ENCODE measurements around the gene LMOD1.
"Not testable (repeated sequence)": the region's sequence is repeated elsewhere in the genome, so short reads cannot be mapped to it uniquely, and the experiment has no call there.

The LMOD1 gene

GRCh38 chr1:201877877-201878401 lies 68.4 kb downstream of the LMOD1 start:
- peaks cover 21% of the 10 kb centered on the region for H3K36me3 ChIP-seq (replicated peaks)
- H3K9me3 ChIP-seq, result no peaks in the 10 kb centered on the region
- H3K27me3 ChIP-seq (ENCODE audit: low read depth), result no peaks in the 10 kb centered on the region
- in situ Hi-C loops (cut with MboI; ENCODE audit: low sequenced_read_pairs), result no loop called here
- H3K4me1 ChIP-seq, result no peaks in the 10 kb centered on the region
- no peak overlapping the region for H3K4me3 ChIP-seq
- DNase-seq (ENCODE audit: low spot score in 2 of 2), result peak; percentile 43 to 54

GRCh38 chr1:201876148-201876818 lies 70.1 kb downstream of the LMOD1 start:
- Histone ChIP-seq H3K36me3 (replicated peaks) (peaks cover 38% of the 10 kb centered on the region), H3K27me3 (ENCODE audit: low read depth) (no peaks in the 10 kb centered on the region), H3K4me3 (no peak overlapping the region), H3K9me3 (no peaks in the 10 kb centered on the region), H3K4me1 (no peaks in the 10 kb centered on the region)
- DNase-seq (ENCODE audit: low spot score in 2 of 2), result peak in 1 of 2 experiments; percentile 46
- in situ Hi-C loops (cut with MboI; ENCODE audit: low sequenced_read_pairs), result no loop called here

GRCh38 chr1:201874672-201875071 lies 71.7 kb downstream of the LMOD1 start:
- Histone ChIP-seq H3K4me3 (no peak overlapping the region), H3K36me3 (replicated peaks) (peaks cover 53% of the 10 kb centered on the region), H3K9me3 (no peaks in the 10 kb centered on the region), H3K4me1 (no peaks in the 10 kb centered on the region), H3K27me3 (ENCODE audit: low read depth) (no peaks in the 10 kb centered on the region)
- DNase-seq (ENCODE audit: low spot score in 2 of 2), result no peak
- in situ Hi-C loops (cut with MboI; ENCODE audit: low sequenced_read_pairs), result no loop called here

- peaks cover 84% of the 10 kb centered on the region for H3K36me3 ChIP-seq (replicated peaks)
Measured at GRCh38 chr1:201870397-201870796, 76.0 kb downstream of the LMOD1 start.

GRCh38 chr1:201861448-201861847 lies 84.9 kb downstream of the LMOD1 start:
- in situ Hi-C loops (cut with MboI; ENCODE audit: low sequenced_read_pairs), result no loop called here
- no peak for DNase-seq (ENCODE audit: low spot score in 2 of 2)
- H3K36me3 ChIP-seq (replicated peaks), result peaks cover 77% of the 10 kb centered on the region

More at GRCh38 chr1:201870397-201870796, 76.0 kb downstream of the LMOD1 start:
- Histone ChIP-seq H3K4me3 (no peak overlapping the region), H3K4me1 (no peaks in the 10 kb centered on the region), H3K9me3 (no peaks in the 10 kb centered on the region), H3K27me3 (ENCODE audit: low read depth) (no peaks in the 10 kb centered on the region)
- DNase-seq (ENCODE audit: low spot score in 2 of 2), result no peak
- in situ Hi-C loops (cut with MboI; ENCODE audit: low sequenced_read_pairs), result no loop called here

GRCh38 chr1:201859424-201859823 lies 86.9 kb downstream of the LMOD1 start:
- no peak overlapping the region for H3K4me3 ChIP-seq
- DNase-seq (ENCODE audit: low spot score in 2 of 2), result no peak

More at GRCh38 chr1:201861448-201861847, 84.9 kb downstream of the LMOD1 start:
- no peaks in the 10 kb centered on the region for H3K27me3 ChIP-seq (ENCODE audit: low read depth)
- H3K4me1 ChIP-seq, result no peaks in the 10 kb centered on the region
- H3K9me3 ChIP-seq, result no peaks in the 10 kb centered on the region
- H3K4me3 ChIP-seq, result no peak overlapping the region

GRCh38 chr1:201856722-201857121 lies 89.6 kb downstream of the LMOD1 start:
- H3K36me3 ChIP-seq (replicated peaks), result peaks cover 90% of the 10 kb centered on the region

More at GRCh38 chr1:201859424-201859823, 86.9 kb downstream of the LMOD1 start:
- no peaks in the 10 kb centered on the region for H3K9me3 ChIP-seq
- no peaks in the 10 kb centered on the region for H3K4me1 ChIP-seq
- in situ Hi-C loops (cut with MboI; ENCODE audit: low sequenced_read_pairs), result no loop called here
- H3K27me3 ChIP-seq (ENCODE audit: low read depth), result no peaks in the 10 kb centered on the region
- H3K36me3 ChIP-seq (replicated peaks), result peaks cover 81% of the 10 kb centered on the region

GRCh38 chr1:201851949-201852348 lies 94.4 kb downstream of the LMOD1 start:
- Histone ChIP-seq H3K36me3 (replicated peaks) (peaks cover 92% of the 10 kb centered on the region), H3K4me1 (no peaks in the 10 kb centered on the region), H3K4me3 (no peak overlapping the region), H3K9me3 (no peaks in the 10 kb centered on the region), H3K27me3 (ENCODE audit: low read depth) (no peaks in the 10 kb centered on the region)
- no peak for DNase-seq (ENCODE audit: low spot score in 2 of 2)
- in situ Hi-C loops (cut with MboI; ENCODE audit: low sequenced_read_pairs), result no loop called here

More at GRCh38 chr1:201856722-201857121, 89.6 kb downstream of the LMOD1 start:
- DNase-seq (ENCODE audit: low spot score in 2 of 2); in situ Hi-C loops (cut with MboI; ENCODE audit: low sequenced_read_pairs); H3K9me3 ChIP-seq; H3K27me3 ChIP-seq (ENCODE audit: low read depth); H3K4me1 ChIP-seq; H3K4me3 ChIP-seq: not testable (repeated sequence)

GRCh38 chr1:201850053-201850397 lies 96.3 kb downstream of the LMOD1 start:
- H3K4me3 ChIP-seq, result no peak overlapping the region
- no peaks in the 10 kb centered on the region for H3K27me3 ChIP-seq (ENCODE audit: low read depth)
- no peak for DNase-seq (ENCODE audit: low spot score in 2 of 2)
- in situ Hi-C loops (cut with MboI; ENCODE audit: low sequenced_read_pairs), result no loop called here
- H3K4me1 ChIP-seq, result no peaks in the 10 kb centered on the region
- peaks cover 73% of the 10 kb centered on the region for H3K36me3 ChIP-seq (replicated peaks)
- H3K9me3 ChIP-seq, result no peaks in the 10 kb centered on the region

- H3K4me1 ChIP-seq, result no peaks in the 10 kb centered on the region
- no peaks in the 10 kb centered on the region for H3K27me3 ChIP-seq (ENCODE audit: low read depth)
- DNase-seq (ENCODE audit: low spot score in 2 of 2), result no peak
- in situ Hi-C loops (cut with MboI; ENCODE audit: low sequenced_read_pairs), result no loop called here
- H3K36me3 ChIP-seq (replicated peaks), result peaks cover 68% of the 10 kb centered on the region
- no peak overlapping the region for H3K4me3 ChIP-seq
- no peaks in the 10 kb centered on the region for H3K9me3 ChIP-seq
Measured at GRCh38 chr1:201849372-201850052, 96.8 kb downstream of the LMOD1 start.

- Histone ChIP-seq H3K36me3 (replicated peaks) (peaks cover 55% of the 10 kb centered on the region), H3K9me3 (no peaks in the 10 kb centered on the region), H3K4me1 (no peaks in the 10 kb centered on the region), H3K27me3 (ENCODE audit: low read depth) (no peaks in the 10 kb centered on the region), H3K4me3 (no peak overlapping the region)
- in situ Hi-C loops (cut with MboI; ENCODE audit: low sequenced_read_pairs), result no loop called here
- DNase-seq (ENCODE audit: low spot score in 2 of 2), result no peak
Measured at GRCh38 chr1:201848230-201848629, 98.1 kb downstream of the LMOD1 start.

- H3K9me3 ChIP-seq, result no peaks in the 10 kb centered on the region
- in situ Hi-C loops (cut with MboI; ENCODE audit: low sequenced_read_pairs), result no loop called here
- H3K4me3 ChIP-seq, result no peak overlapping the region
- peaks cover 6% of the 10 kb centered on the region for H3K4me1 ChIP-seq
- DNase-seq (ENCODE audit: low spot score in 2 of 2), result no peak
- H3K27me3 ChIP-seq (ENCODE audit: low read depth), result no peaks in the 10 kb centered on the region
- H3K36me3 ChIP-seq (replicated peaks), result peaks cover 48% of the 10 kb centered on the region
Measured at GRCh38 chr1:201847150-201847549, 99.2 kb downstream of the LMOD1 start.

All from HAP-1 (cell line).